Activated T-helper 9 cell treated with anti-CD3 and anti-CD28 coated beads, Interleukin-2, amount 50 U/mL, for 16 hours (primary cell): ENCODE results near the gene LRRC63.
"Not testable (repeated sequence)": the region's sequence is repeated elsewhere in the genome, so short reads cannot be mapped to it uniquely, and the experiment has no call there.

Experiments used
- DNase-seq: peaks from one replicate; pipeline ENCODE4 v3.0.0-alpha.2; 2020; ENCODE audit warnings: low read depth

The LRRC63 gene

GRCh38 chr13:46181840-46182490, 29.8 kb upstream of the LRRC63 start, which contains the start of gene LCP1:
Gene LCP1, minus strand, starts transcription at chr13:46182177. Its CDS starts 22,515 bp downstream, at chr13:46159662.
- DNase-seq: peak; percentile 51

DNA sequence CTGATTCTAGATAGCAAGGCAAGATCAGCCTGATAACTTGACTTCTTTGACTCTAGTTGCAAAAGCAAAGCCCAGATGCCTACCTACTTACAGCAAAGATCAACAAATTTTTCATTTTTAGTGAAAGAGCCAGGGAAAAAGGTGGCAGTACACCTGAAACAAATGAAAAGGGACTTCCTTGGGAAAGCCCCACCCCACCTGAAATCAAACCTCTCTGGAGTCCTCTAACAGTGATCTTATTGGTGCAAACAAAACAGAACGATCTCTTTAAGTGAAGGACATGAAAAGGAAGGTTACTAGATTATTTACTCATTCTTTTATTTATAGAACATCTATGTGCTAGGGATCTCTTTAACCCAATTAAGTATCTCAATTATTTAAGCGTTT, 29.2 kb upstream of the LRRC63 start:
- DNase-seq: no peak

- no peak for DNase-seq
Observed at GRCh38 chr13:46183018-46183946, 28.4 kb upstream of the LRRC63 start.

GRCh38 chr13:46184277-46184699, 27.4 kb upstream of the LRRC63 start:
- DNase-seq: peak; percentile 61

GRCh38 chr13:46185634-46186033, 26.1 kb upstream of the LRRC63 start:
- no peak for DNase-seq

DNA sequence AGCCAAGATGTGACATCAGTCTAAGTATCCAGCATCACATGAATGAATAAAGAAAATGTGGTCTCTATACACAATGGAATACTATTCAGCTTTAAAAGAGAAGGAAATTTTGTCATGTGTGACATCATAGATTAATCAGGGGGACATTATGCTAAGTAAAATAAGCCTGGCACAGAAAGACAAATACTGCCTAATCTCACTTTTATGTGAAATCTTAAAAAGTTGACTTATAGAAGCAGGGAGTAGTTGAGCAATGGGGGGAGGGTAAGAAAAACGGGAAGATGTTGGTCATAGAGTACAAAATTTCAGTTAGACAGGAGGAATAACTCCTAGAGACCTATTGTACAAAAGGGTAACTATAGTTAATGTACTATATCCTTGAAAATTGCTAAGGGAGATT, 19.3 kb upstream of the LRRC63 start:
- DNase-seq: no peak

- no peak for DNase-seq
Observed at GRCh38 chr13:46195016-46195415, 16.7 kb upstream of the LRRC63 start.

DNA sequence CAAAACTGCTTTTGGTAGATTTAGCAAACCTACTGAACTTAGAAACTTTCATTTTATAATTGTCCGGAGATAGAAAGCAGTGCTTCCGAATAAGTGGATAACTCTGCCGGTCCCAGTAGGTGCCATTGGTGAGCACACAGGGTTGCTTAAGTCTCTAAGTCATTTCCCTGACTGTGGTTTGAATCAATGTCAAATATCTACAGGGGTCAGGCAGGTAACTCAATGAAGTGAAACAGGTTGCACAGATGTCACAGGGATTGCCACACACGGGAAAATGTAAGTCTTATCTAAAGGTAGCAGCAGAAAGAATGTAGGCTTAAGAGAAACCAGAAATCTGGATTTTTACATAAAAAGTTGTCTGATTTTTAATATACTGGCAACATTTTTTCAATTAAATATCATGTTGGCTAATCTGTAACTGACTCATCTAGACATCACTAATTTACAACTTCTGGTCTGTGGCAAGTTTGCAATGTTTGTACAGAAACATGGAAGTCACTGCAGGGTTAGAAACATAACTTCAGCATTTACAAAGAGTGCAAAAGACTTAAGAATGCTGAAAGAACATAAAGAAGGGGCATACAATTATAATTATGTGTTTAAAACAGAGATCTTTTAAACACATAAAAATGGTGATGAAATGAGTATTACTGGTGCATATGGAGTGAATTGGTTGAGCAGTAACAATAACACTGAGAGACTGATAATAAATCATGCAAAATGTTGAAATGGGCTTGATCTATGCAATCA, 14.3 kb upstream of the LRRC63 start:
- no peak for DNase-seq

DNA sequence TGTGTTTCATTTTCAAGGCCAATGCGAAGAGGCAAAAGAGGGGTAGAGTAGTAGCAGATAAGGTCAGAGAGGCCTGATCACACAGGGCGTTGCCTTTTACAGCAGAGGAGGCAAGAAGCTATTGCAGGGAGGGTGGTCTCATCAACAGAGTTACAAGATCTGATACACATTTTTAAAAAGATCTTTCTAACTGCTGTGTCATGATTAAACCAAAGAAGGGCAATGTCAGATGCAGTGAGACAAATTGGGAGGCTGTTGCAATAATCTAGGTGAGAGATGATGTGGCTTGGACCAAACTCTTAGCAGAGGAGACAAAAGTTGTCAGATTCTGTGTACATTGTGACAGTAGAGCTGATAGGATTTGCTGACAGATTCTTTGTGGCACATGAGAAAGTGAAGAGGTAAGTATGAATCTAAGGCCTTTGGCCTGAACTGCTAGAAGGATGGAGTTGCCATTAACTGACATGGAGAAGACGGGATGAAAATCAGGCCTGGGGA, 13.0 kb upstream of the LRRC63 start:
- DNase-seq: no peak

DNA sequence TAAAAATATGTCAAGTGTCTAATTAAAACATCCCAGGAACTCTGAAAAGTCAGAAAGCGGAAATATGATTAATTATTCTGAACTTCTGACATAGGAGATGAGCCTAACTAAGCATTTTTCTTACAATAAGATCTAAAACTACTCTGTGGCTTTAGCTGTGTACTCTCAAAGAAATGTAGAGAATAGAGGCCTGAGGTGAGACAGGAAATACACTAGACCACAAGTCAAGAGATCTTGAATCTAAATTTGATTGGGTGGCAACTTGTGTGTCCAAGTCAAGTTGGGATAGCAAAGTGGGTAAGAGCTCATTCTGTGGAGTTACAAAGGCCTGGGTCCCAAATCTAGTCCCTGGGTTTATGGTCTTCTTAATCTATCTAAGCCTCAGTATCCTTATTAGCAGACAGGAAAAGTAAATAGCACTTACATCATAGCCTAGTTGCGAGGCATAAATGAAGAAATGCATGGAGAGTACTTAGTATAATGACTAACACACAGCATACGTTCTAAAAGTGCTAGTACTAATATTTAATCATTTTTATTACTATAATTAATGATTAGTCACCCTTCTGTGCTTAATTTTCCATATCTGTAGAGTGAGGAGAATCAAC, 9.4 kb upstream of the LRRC63 start:
- DNase-seq: no peak

- no peak for DNase-seq
Observed at GRCh38 chr13:46202966-46203365, 8.8 kb upstream of the LRRC63 start.

DNA sequence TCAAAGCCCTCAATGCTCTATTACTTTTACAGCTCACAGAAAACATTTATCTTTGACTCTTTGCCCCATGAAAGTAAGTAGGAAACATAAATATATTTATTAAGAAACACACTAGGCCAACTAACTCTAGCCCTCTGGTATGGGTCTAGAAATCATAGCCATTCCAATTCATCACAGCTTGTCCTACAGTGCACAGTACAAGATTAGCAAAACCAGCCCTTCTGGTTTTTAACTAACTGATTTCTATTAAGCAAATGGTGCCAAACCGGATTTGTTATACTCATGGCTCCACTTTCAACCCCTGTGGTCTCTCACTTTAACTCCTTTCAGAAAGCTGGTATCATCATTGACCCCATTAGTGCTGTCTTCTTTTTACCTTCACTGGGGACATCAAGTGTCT, 5.6 kb upstream of the LRRC63 start:
- DNase-seq: no peak

GRCh38 chr13:46207828-46208227, 3.9 kb upstream of the LRRC63 start:
- no peak for DNase-seq

- DNase-seq: no peak
Observed at GRCh38 chr13:46210362-46211083, 1.2 kb upstream of the LRRC63 start.

DNA sequence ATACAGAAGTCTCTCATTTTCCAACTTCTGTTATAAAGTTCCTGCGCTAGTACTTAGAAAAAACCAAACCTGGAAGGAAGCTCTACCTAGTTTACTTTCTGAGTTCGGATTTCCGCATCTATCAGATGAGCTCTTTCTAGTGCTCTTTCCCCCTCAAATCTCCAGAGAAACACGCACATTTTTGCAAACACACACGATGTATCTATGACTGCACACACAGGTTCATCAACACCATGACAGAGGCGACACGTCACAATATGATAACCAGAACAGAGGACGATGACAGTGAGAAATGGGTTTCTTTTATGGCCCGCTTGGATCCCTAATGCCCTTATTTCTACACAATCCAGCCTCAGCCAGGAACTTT, 629 bp upstream of the LRRC63 start:
- peak; percentile 3 for DNase-seq

DNA sequence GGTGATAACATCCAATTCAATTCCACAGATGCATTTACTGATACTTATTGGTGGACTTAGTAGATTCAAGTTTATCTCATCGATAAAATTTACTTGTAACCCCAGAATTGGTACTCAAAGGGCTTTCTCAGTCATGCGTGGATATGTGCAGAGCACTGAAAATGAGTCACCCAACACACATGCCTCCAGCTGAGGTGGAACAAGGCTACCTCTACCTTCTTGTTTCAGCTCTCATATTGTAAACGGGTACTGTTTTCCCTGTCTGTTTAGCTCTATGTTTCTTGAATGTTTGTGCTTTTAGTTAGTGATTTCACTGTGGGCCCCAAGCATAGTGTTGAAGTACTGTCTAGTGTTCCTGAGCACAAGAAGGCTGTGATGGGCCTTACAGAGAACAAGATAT, 1.5 kb downstream of the LRRC63 start:
- no peak for DNase-seq

- not testable (repeated sequence) for DNase-seq
Observed at GRCh38 chr13:46214741-46215140, 3.0 kb downstream of the LRRC63 start.

DNA sequence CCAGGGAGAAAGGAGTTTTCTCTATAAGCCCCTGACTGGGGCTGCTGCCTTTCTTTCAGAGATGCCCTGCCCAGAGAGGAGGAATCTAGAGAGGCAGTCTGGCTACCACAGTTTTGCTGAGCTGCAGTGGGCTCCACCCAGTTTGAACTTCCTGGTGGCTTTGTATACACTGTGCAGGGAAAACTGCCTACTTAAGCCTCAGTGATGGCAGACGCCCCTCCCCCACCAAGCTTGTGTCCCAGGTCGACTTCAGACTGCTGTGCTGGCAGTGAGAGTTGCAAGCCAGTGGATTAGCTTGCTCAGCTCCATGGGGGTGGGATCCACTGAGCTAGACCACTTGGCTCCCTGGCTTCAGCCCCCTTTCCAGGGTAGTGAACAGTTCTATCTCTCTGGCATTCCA, 8.5 kb downstream of the LRRC63 start:
- DNase-seq: not testable (repeated sequence)

- DNase-seq: no peak
Observed at GRCh38 chr13:46229251-46229650, 17.5 kb downstream of the LRRC63 start.

- DNase-seq: no peak
Observed at GRCh38 chr13:46232281-46232680, 20.6 kb downstream of the LRRC63 start.

DNA sequence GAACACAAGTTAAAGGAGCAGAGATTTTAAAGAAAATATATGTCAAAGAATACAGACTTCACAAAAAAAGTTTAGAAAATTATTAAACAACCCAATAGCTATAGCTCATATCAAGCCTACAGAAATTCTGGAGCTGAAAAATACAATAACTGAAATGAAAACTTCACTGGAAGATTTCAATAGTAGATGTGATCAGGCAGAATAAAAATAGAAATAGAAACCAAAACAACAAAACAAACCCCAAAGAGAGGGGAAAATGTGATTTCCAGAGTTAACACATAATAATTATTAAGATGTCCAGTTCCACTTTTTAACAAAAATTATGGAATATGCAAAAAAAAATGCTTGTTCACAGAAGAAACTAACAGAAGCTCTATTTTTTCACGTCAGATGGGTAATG, 23.6 kb downstream of the LRRC63 start:
- no peak for DNase-seq
